ENCODE measurements around the gene KHK.
A peak's percentile ranks its signal among the peaks of the same experiment; 100 is the strongest.

Gene KHK

GRCh38 chr2:27082773-27083409, 3.7 kb upstream of the KHK start:
- no peak for DNase-seq

- no peak for DNase-seq
Measured at GRCh38 chr2:27083410-27084296, 2.9 kb upstream of the KHK start.

- no peak for DNase-seq
Measured at GRCh38 chr2:27084297-27085061, 2.1 kb upstream of the KHK start.

- no peak for DNase-seq
Measured at GRCh38 chr2:27085062-27085672, 1.4 kb upstream of the KHK start.

GRCh38 chr2:27085673-27086089, 891 bp upstream of the KHK start:
- DNase-seq, result no peak

- DNase-seq, result peak; percentile 86
Measured at GRCh38 chr2:27086090-27086723, 365 bp upstream of the KHK start.

GRCh38 chr2:27087823-27088410, 1.3 kb downstream of the KHK start:
- DNase-seq, result no peak

GRCh38 chr2:27088634-27089033, 2.1 kb downstream of the KHK start:
- DNase-seq, result no peak

GRCh38 chr2:27089111-27089954, 2.8 kb downstream of the KHK start:
- no peak for DNase-seq

GRCh38 chr2:27091746-27092695, 5.4 kb downstream of the KHK start:
- no peak for DNase-seq

- no peak for DNase-seq
Measured at GRCh38 chr2:27092696-27093429, 6.3 kb downstream of the KHK start.

GRCh38 chr2:27093430-27094352, 7.1 kb downstream of the KHK start:
- DNase-seq, result no peak

- no peak for DNase-seq
Measured at GRCh38 chr2:27094353-27094984, 7.9 kb downstream of the KHK start.

GRCh38 chr2:27095427-27095744, 8.8 kb downstream of the KHK start:
- DNase-seq, result no peak

- no peak for DNase-seq
Measured at GRCh38 chr2:27095745-27096651, 9.4 kb downstream of the KHK start.

GRCh38 chr2:27096748-27097297, 10.3 kb downstream of the KHK start:
- DNase-seq, result no peak
